ENCODE measurements around the gene THADA.

THADA gene

GRCh38 chr2:43443282-43443681 is 152.6 kb downstream of the THADA start:
- H3K27ac Mint-ChIP-seq, result no peak overlapping the region
- H3K36me3 Mint-ChIP-seq (ENCODE audit: low read depth), result peaks cover 21% of the 10 kb centered on the region
- no peak overlapping the region for H3K4me3 Mint-ChIP-seq
- no peak for TF ChIP-seq CTCF (IDR thresholded peaks at IDR 0.05)
- H3K27me3 Mint-ChIP-seq (ENCODE audit: low read depth, poor library complexity), result no peaks in the 10 kb centered on the region
- H3K4me1 Mint-ChIP-seq, result peaks cover 25% of the 10 kb centered on the region
- no peak for DNase-seq
- H3K9me3 Mint-ChIP-seq, result no peaks in the 10 kb centered on the region

- Mint-ChIP-seq H3K27ac (no peak overlapping the region), H3K9me3 (no peaks in the 10 kb centered on the region), H3K36me3 (ENCODE audit: low read depth) (peaks cover 17% of the 10 kb centered on the region), H3K27me3 (ENCODE audit: low read depth, poor library complexity) (no peaks in the 10 kb centered on the region), H3K4me3 (no peak overlapping the region), H3K4me1 (peaks cover 20% of the 10 kb centered on the region)
- DNase-seq, result no peak
- TF ChIP-seq CTCF (IDR thresholded peaks at IDR 0.05), result no peak
Measured at GRCh38 chr2:43441195-43441594, 154.6 kb downstream of the THADA start.

- no peak for TF ChIP-seq CTCF (IDR thresholded peaks at IDR 0.05)
- no peak overlapping the region for H3K4me3 Mint-ChIP-seq
- peaks cover 16% of the 10 kb centered on the region for H3K36me3 Mint-ChIP-seq (ENCODE audit: low read depth)
- DNase-seq, result no peak
- no peaks in the 10 kb centered on the region for H3K27me3 Mint-ChIP-seq (ENCODE audit: low read depth, poor library complexity)
- peaks cover 2% of the 10 kb centered on the region for H3K4me1 Mint-ChIP-seq
- no peak overlapping the region for H3K27ac Mint-ChIP-seq
- H3K9me3 Mint-ChIP-seq, result no peaks in the 10 kb centered on the region
Measured at GRCh38 chr2:43438858-43439655, 156.8 kb downstream of the THADA start.

- Mint-ChIP-seq H3K27me3 (ENCODE audit: low read depth, poor library complexity) (no peaks in the 10 kb centered on the region), H3K9me3 (no peaks in the 10 kb centered on the region), H3K36me3 (ENCODE audit: low read depth) (peaks cover 16% of the 10 kb centered on the region), H3K27ac (no peak overlapping the region), H3K4me3 (no peak overlapping the region), H3K4me1 (no peaks in the 10 kb centered on the region)
- no peak for DNase-seq
- no peak for TF ChIP-seq CTCF (IDR thresholded peaks at IDR 0.05)
Measured at GRCh38 chr2:43438342-43438741, 157.5 kb downstream of the THADA start.

- Mint-ChIP-seq H3K4me3 (no peak overlapping the region), H3K4me1 (no peaks in the 10 kb centered on the region), H3K27me3 (ENCODE audit: low read depth, poor library complexity) (no peaks in the 10 kb centered on the region), H3K9me3 (peaks cover 7% of the 10 kb centered on the region), H3K36me3 (ENCODE audit: low read depth) (peaks cover 24% of the 10 kb centered on the region), H3K27ac (no peak overlapping the region)
- TF ChIP-seq CTCF (IDR thresholded peaks at IDR 0.05), result no peak
- no peak for DNase-seq
Measured at GRCh38 chr2:43437363-43437762, 158.5 kb downstream of the THADA start.

GRCh38 chr2:43436431-43436830 is 159.4 kb downstream of the THADA start:
- Mint-ChIP-seq H3K4me1 (no peaks in the 10 kb centered on the region), H3K9me3 (peaks cover 11% of the 10 kb centered on the region), H3K36me3 (ENCODE audit: low read depth) (peaks cover 18% of the 10 kb centered on the region), H3K27ac (no peak overlapping the region), H3K27me3 (ENCODE audit: low read depth, poor library complexity) (no peaks in the 10 kb centered on the region), H3K4me3 (no peak overlapping the region)
- no peak for TF ChIP-seq CTCF (IDR thresholded peaks at IDR 0.05)
- DNase-seq, result no peak
